Breast epithelium (tissue), 3 donors: Measurements from ENCODE around the gene MEOX2.

Source experiments
- POLR2AphosphoS5 ChIP-seq, 3 donors: sonication (generic); formaldehyde crosslinking; IDR thresholded peaks; one replicate each; pipeline ENCODE4 v1.6.1; 2017; ENCODE audit warnings: antibody characterized with exemption in 3 of 3
- TF ChIP-seq, protein P1 (sequence below), 3 donors: fragments of 450-650 bp; IDR thresholded peaks; one replicate each; pipeline ENCODE4 v1.5.1; 2016 to 2017; ENCODE audit warnings: antibody characterized with exemption in 3 of 3, mild to moderate bottlenecking in 3 of 3, moderate library complexity in 3 of 3

DNA sequence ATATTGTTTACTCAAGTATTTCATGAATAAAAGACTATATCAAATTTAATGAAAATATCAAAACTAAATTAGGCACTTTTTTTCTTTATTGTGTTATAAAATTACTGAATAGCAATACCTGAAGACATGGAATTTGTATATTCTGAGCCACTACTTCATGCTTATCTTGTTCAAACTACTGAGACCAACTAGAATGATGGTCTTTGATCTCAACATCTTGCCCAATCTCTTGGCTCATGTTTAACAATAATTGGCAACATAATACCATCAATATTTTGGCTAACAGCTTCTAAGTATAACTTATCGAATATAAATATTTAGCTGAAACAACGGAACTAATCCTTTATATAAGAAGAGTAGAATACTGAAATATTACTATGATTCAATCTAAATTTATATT is 68.2 kb downstream of the MEOX2 start:
- no peak for TF ChIP-seq POLR2AphosphoS5 (IDR thresholded peaks at IDR 0.05)
- TF ChIP-seq, protein P1, sequence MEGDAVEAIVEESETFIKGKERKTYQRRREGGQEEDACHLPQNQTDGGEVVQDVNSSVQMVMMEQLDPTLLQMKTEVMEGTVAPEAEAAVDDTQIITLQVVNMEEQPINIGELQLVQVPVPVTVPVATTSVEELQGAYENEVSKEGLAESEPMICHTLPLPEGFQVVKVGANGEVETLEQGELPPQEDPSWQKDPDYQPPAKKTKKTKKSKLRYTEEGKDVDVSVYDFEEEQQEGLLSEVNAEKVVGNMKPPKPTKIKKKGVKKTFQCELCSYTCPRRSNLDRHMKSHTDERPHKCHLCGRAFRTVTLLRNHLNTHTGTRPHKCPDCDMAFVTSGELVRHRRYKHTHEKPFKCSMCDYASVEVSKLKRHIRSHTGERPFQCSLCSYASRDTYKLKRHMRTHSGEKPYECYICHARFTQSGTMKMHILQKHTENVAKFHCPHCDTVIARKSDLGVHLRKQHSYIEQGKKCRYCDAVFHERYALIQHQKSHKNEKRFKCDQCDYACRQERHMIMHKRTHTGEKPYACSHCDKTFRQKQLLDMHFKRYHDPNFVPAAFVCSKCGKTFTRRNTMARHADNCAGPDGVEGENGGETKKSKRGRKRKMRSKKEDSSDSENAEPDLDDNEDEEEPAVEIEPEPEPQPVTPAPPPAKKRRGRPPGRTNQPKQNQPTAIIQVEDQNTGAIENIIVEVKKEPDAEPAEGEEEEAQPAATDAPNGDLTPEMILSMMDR (IDR thresholded peaks at IDR 0.05): no peak
